HCT116 (cell line): ENCODE measurements around the gene PBX1. TPM values are rescaled to one million over a fixed set of nuclear protein-coding genes. Genes with fewer than 3 reads are reported as not detected.

Experiments
- ATAC-seq: fragments of 200-7000 bp; cut with Tn5 transposase; 2 replicates; pipeline ENCODE4 v1.9.1; 2020; ENCODE audit warnings: mild to moderate bottlenecking, moderate library complexity
- BruUV-seq: library from RNA; stranded (reverse); fragments of 400-500 nt; replicated peaks from 2 replicates; lab custom pipeline; 2021; lab: Mats Ljungman, UMichigan
- CTCF ChIA-PET: fragments of 300-600 bp; sonication (Branson Sonifier 250); formaldehyde crosslinking; loops from one replicate; lab custom pipeline; 2021; ENCODE audit warnings: antibody characterized with exemption; lab: Charles Lee
- POLR2A ChIA-PET: fragments of 300-600, 350-600 bp; sonication (Branson Sonifier 250); formaldehyde crosslinking; loops from one replicate; lab custom pipeline; 2021; ENCODE audit warnings: antibody characterized with exemption; lab: Charles Lee
- RAD21 ChIA-PET, 2 experiments: fragments of 300-600 bp; sonication (Branson Sonifier 250); formaldehyde crosslinking; loops; one replicate each; lab custom pipeline; 2023; ENCODE audit warnings: low total read pairs in 2 of 2; ENCODE audit not compliant: uncharacterized antibody in 2 of 2, unreplicated experiment in 2 of 2, low non-redundant PET in 1 of 2; lab: Charles Lee
- DNase-seq: peaks from one replicate; pipeline ENCODE4 v3.0.0-alpha.2; 2010; ENCODE audit warnings: low read depth, low spot score
- H2AFZ ChIP-seq: fragments of 200-600 bp; shearing (Covaris generic), sonication (generic); 2 replicates; pipeline ENCODE4 v1.6.1; 2017; ENCODE audit warnings: low read depth, mixed run types, mixed read lengths, antibody characterized with exemption, low read length; ENCODE audit not compliant: poor library complexity, severe bottlenecking
- H3K27ac ChIP-seq: 2 replicates; pipeline ENCODE4 v1.5.1; 2012; ENCODE audit warnings: low read depth, low read length
- H3K27me3 ChIP-seq: fragments of 200-600 bp; sonication (generic); 2 replicates; pipeline ENCODE4 v1.6.1; 2016; ENCODE audit warnings: mixed run types, low read length, mixed read lengths; ENCODE audit not compliant: insufficient read depth
- H3K36me3 ChIP-seq, 2 experiments: fragments of 200-500 bp in 1 of 2; fragments of 200-600 bp in 1 of 2; sonication (Bioruptor generic) in 1 of 2; sonication (generic) in 1 of 2; 2 replicates each; pipeline versions ENCODE4 v1.5.1 to v1.6.1; 2014 to 2016; ENCODE audit warnings: low read length in 2 of 2, inconsistent platforms in 1 of 2, mixed read lengths in 1 of 2, mixed run types in 1 of 2; ENCODE audit not compliant: insufficient read depth in 2 of 2, control insufficient read depth in 1 of 2
- H3K4me1 ChIP-seq, 2 experiments: fragments of 200-600 bp in 1 of 2; sonication (generic) in 1 of 2; 2 replicates each; pipeline versions ENCODE4 v1.5.1 to v1.6.1; 2012 to 2017; ENCODE audit warnings: low read length in 2 of 2, inconsistent platforms in 1 of 2, mild to moderate bottlenecking in 1 of 2, mixed read lengths in 1 of 2, mixed run types in 1 of 2, moderate library complexity in 1 of 2; ENCODE audit not compliant: insufficient read depth in 2 of 2, control insufficient read depth in 1 of 2
- H3K4me2 ChIP-seq: fragments of 200-600 bp; sonication (generic); 2 replicates; pipeline ENCODE4 v1.6.1; 2017; ENCODE audit warnings: mixed run types, low read length, mixed read lengths
- H3K4me3 ChIP-seq, 2 experiments: fragments of 200-600 bp in 1 of 2; sonication (generic) in 1 of 2; replicated peaks in 1 of 2; 2 replicates each; pipeline ENCODE4 v1.5.1; 2011 to 2016; ENCODE audit warnings: low read length in 2 of 2, control low read depth in 1 of 2, low read depth in 1 of 2, mild to moderate bottlenecking in 1 of 2, mixed read lengths in 1 of 2, mixed run types in 1 of 2
- H3K79me2 ChIP-seq: fragments of 200-600 bp; sonication (generic); 2 replicates; pipeline ENCODE4 v1.6.1; 2017; ENCODE audit warnings: mild to moderate bottlenecking, mixed run types, low read length, moderate library complexity, mixed read lengths; ENCODE audit not compliant: insufficient read depth
- H3K9ac ChIP-seq: fragments of 200-600 bp; sonication (generic); 2 replicates; pipeline ENCODE4 v1.6.1; 2016; ENCODE audit warnings: low read length, mixed read lengths
- H3K9me2 ChIP-seq: fragments of 200-600 bp; sonication (generic), shearing (Covaris generic); 2 replicates; pipeline ENCODE4 v1.6.1; 2017; ENCODE audit warnings: mixed run types, mild to moderate bottlenecking, moderate library complexity; ENCODE audit not compliant: insufficient read depth
- H3K9me3 ChIP-seq, 2 experiments: fragments of 200-500 bp in 1 of 2; fragments of 200-600 bp in 1 of 2; sonication (Bioruptor generic) in 1 of 2; sonication (generic) in 1 of 2; 2 replicates each; pipeline ENCODE4 v1.6.1; 2014 to 2017; ENCODE audit warnings: low read length in 2 of 2, mixed read lengths in 2 of 2, inconsistent platforms in 1 of 2, low read depth in 1 of 2, mild to moderate bottlenecking in 1 of 2, mixed run types in 1 of 2, moderate library complexity in 1 of 2; ENCODE audit not compliant: control insufficient read depth in 1 of 2, insufficient read depth in 1 of 2
- H4K20me1 ChIP-seq: fragments of 200-600 bp; sonication (generic), shearing (Covaris generic); 2 replicates; pipeline ENCODE4 v1.6.1; 2017; ENCODE audit warnings: mixed run types, mild to moderate bottlenecking, moderate library complexity; ENCODE audit not compliant: insufficient read depth
- ELF1 ChIP-seq: IDR thresholded peaks from 2 replicates; pipeline ENCODE4 v1.6.1; 2012; ENCODE audit warnings: low read depth, borderline replicate concordance
- EZH2 ChIP-seq: fragments of 200-600 bp; sonication (generic); IDR thresholded peaks from 2 replicates; pipeline ENCODE4 v1.6.1; 2017; ENCODE audit warnings: antibody characterized with exemption, mixed run types
- POLR2AphosphoS5 ChIP-seq: IDR thresholded peaks from 2 replicates; pipeline ENCODE4 v1.6.1; 2011; ENCODE audit warnings: mild to moderate bottlenecking, low read depth, low read length, moderate library complexity
- SP1 ChIP-seq: IDR thresholded peaks from 2 replicates; pipeline ENCODE4 v1.6.1; 2012; ENCODE audit warnings: low read depth
- TCF7L2 ChIP-seq: IDR thresholded peaks from 2 replicates; pipeline ENCODE4 v1.7.0; 2011; ENCODE audit warnings: borderline replicate concordance, inconsistent platforms; ENCODE audit not compliant: insufficient read depth, insufficient read length; ENCODE audit errors: extremely low read depth
- ZFX ChIP-seq: fragments of 450-650 bp; IDR thresholded peaks from 2 replicates; pipeline ENCODE4 v1.6.1; 2017
- intact Hi-C: fragments of 100-400 bp; cut with micrococcal nuclease; formaldehyde crosslinking; loops from 2 replicates; pipeline ENCODE4 v1.10.0; 2022
- total RNA-seq: library from RNA; stranded (reverse); gene quantifications from one replicate; pipeline ENCODE4 v1.2.1, GENCODE V29; 2021; ENCODE audit not compliant: unreplicated experiment
- TF ChIP-seq, protein P1 (sequence below): IDR thresholded peaks from 2 replicates; pipeline ENCODE4 v1.6.1; 2012; ENCODE audit warnings: low read depth
- TF ChIP-seq, protein P2 (sequence below): IDR thresholded peaks from 2 replicates; pipeline ENCODE4 v1.6.1; 2012

The PBX1 gene
- total RNA-seq, 1 experiment from 2014 or later: 29.6 TPM

DNA sequence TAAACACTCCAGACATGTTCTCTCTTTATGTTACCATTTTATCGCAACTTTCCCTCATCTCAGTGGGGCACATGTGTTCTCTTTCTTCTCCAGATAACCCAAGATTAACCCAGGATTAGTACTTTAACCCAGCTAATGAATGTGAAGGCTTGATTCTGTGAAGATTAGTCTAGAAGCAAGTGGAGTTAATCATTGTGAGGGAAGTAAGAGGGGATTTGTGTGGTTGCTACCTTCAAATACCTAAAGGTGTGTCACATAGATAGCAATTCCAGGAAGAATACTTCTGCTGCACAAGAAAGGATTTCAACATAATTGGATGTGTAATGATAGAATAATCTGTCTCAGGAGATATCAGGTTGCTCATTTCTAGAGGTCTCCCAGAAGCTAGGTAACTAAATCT lies 327.1 kb downstream of the PBX1 start:
- Histone ChIP-seq H3K36me3 (no peaks in the 10 kb centered on the region), H2AFZ (no peak overlapping the region), H3K9me2 (no peaks in the 10 kb centered on the region), H3K4me2 (no peak overlapping the region)
- BruUV-seq: no TSS peak
- intact Hi-C loops: no loop called here
- ATAC-seq: no peak
- ChIA-PET POLR2A (no interaction called here), RAD21 (no interaction called here)
- TF ChIP-seq, protein P1, sequence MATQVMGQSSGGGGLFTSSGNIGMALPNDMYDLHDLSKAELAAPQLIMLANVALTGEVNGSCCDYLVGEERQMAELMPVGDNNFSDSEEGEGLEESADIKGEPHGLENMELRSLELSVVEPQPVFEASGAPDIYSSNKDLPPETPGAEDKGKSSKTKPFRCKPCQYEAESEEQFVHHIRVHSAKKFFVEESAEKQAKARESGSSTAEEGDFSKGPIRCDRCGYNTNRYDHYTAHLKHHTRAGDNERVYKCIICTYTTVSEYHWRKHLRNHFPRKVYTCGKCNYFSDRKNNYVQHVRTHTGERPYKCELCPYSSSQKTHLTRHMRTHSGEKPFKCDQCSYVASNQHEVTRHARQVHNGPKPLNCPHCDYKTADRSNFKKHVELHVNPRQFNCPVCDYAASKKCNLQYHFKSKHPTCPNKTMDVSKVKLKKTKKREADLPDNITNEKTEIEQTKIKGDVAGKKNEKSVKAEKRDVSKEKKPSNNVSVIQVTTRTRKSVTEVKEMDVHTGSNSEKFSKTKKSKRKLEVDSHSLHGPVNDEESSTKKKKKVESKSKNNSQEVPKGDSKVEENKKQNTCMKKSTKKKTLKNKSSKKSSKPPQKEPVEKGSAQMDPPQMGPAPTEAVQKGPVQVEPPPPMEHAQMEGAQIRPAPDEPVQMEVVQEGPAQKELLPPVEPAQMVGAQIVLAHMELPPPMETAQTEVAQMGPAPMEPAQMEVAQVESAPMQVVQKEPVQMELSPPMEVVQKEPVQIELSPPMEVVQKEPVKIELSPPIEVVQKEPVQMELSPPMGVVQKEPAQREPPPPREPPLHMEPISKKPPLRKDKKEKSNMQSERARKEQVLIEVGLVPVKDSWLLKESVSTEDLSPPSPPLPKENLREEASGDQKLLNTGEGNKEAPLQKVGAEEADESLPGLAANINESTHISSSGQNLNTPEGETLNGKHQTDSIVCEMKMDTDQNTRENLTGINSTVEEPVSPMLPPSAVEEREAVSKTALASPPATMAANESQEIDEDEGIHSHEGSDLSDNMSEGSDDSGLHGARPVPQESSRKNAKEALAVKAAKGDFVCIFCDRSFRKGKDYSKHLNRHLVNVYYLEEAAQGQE: no peak
- TF ChIP-seq ZFX (no peak), SP1 (no peak), POLR2AphosphoS5 (no peak), ELF1 (no peak), EZH2 (no peak), TCF7L2 (no peak)
- TF ChIP-seq, protein P2, sequence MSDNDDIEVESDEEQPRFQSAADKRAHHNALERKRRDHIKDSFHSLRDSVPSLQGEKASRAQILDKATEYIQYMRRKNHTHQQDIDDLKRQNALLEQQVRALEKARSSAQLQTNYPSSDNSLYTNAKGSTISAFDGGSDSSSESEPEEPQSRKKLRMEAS: no peak
- TF ChIP-seq, all 23 proteins: peak for 0
- Histone ChIP-seq H3K27ac (no peak overlapping the region), H3K79me2 (no peaks in the 10 kb centered on the region), H3K4me1 (no peaks in the 10 kb centered on the region), H3K27me3 (0 out of 2 replicates have a peak, but pooled peaks cover 4% of the 10 kb centered on the region), H4K20me1 (no peaks in the 10 kb centered on the region), H3K9ac (no peak overlapping the region), H3K4me3 (no peak overlapping the region), H3K9me3 (no peaks in the 10 kb centered on the region)
- no peak for DNase-seq
- CTCF ChIA-PET: no interaction called here
